Smooth muscle cell (in vitro differentiated cells): Measurements from ENCODE around the gene ERGIC1. TPM values are rescaled to one million over a fixed set of nuclear protein-coding genes. Genes with fewer than 3 reads are reported as not detected.
A peak's percentile ranks its signal among the peaks of the same experiment; 100 is the strongest.

Experiments
- DNase-seq: peaks from one replicate; lab custom pipeline; 2025; ENCODE audit not compliant: unreplicated experiment; lab: John Stamatoyannopoulos, UW
- H2AFZ ChIP-seq: fragments of 200-600 bp; sonication (generic); 2 replicates; pipeline ENCODE4 v1.6.0; 2016; ENCODE audit warnings: antibody characterized with exemption, low read depth, mild to moderate bottlenecking
- H3F3A ChIP-seq: fragments of 200-600 bp; sonication (generic); 2 replicates; pipeline ENCODE4 v1.6.0; 2017; ENCODE audit warnings: antibody characterized with exemption, low read depth
- H3K27ac ChIP-seq: fragments of 200-600 bp; sonication (generic); 2 replicates; pipeline ENCODE4 v1.5.1; 2016; ENCODE audit warnings: low read depth, mild to moderate bottlenecking
- H3K27me3 ChIP-seq: fragments of 200-600 bp; sonication (generic); 2 replicates; pipeline ENCODE4 v1.6.1; 2016; ENCODE audit warnings: low read depth, mild to moderate bottlenecking
- H3K36me3 ChIP-seq: fragments of 200-600 bp; sonication (generic); 2 replicates; pipeline ENCODE4 v1.5.1; 2016; ENCODE audit warnings: low read depth
- H3K4me1 ChIP-seq: fragments of 200-600 bp; sonication (generic); 2 replicates; pipeline ENCODE4 v1.5.1; 2016; ENCODE audit warnings: low read depth
- H3K4me2 ChIP-seq: fragments of 200-600 bp; sonication (generic); 2 replicates; pipeline ENCODE4 v1.6.0; 2016; ENCODE audit warnings: mild to moderate bottlenecking
- H3K4me3 ChIP-seq: fragments of 200-600 bp; sonication (generic); 2 replicates; pipeline ENCODE4 v1.5.1; 2016; ENCODE audit warnings: mild to moderate bottlenecking
- H3K79me2 ChIP-seq: fragments of 200-600 bp; sonication (generic); 2 replicates; pipeline ENCODE4 v1.6.0; 2016; ENCODE audit warnings: low read depth, mild to moderate bottlenecking
- H3K9ac ChIP-seq: fragments of 200-600 bp; sonication (generic); 2 replicates; pipeline ENCODE4 v1.6.0; 2016; ENCODE audit warnings: low read depth
- H3K9me3 ChIP-seq: fragments of 200-600 bp; sonication (generic); replicated peaks from 2 replicates; pipeline ENCODE4 v1.5.1; 2016; ENCODE audit warnings: low read depth
- H4K20me1 ChIP-seq: fragments of 200-600 bp; sonication (generic); 2 replicates; pipeline ENCODE4 v1.6.0; 2016; ENCODE audit warnings: low read depth
- WGBS: methylation state at CpG from one replicate; pipeline ENCODE4 v1.1.7; 2016; ENCODE audit warnings: low lambda C conversion rate; 5-methylcytosine and 5-hydroxymethylcytosine counted together
- polyA plus RNA-seq: library from polyadenylated mRNA; unstranded; fragments of >200 nt; fragmentation: Nextera tagmentation; extraction: Ambion mirVana; gene quantifications from 2 replicates; pipeline ENCODE4 v1.2.1, GENCODE V29; 2016
- total RNA-seq: library from RNA; depleted of rRNA; stranded (reverse); fragments of >200 nt; gene quantifications from 2 replicates; pipeline ENCODE4 v1.2.3, GENCODE V29; 2014
- TF ChIP-seq, protein P1 (sequence below): fragments of 200-600 bp; sonication (generic); IDR thresholded peaks from 2 replicates; pipeline ENCODE4 v1.5.1; 2017; ENCODE audit warnings: borderline replicate concordance, mild to moderate bottlenecking, antibody characterized with exemption; ENCODE audit not compliant: insufficient read depth, poor library complexity, severe bottlenecking

The ERGIC1 gene
- total and polyA plus RNA-seq, 2 experiments from 2014 or later = 38.2 to 140 TPM

GRCh38 chr5:172876578-172876977 is 42.5 kb downstream of the ERGIC1 start:
- peak overlapping the region; percentile 15 for H3K27ac ChIP-seq
- H3K36me3 ChIP-seq = no peaks in the 10 kb centered on the region
- peaks cover 12% of the 10 kb centered on the region for H3K4me1 ChIP-seq
- peaks cover 11% of the 10 kb centered on the region for H3F3A ChIP-seq
- H3K27me3 ChIP-seq = no peaks in the 10 kb centered on the region
- 98% methylated on average over 8 of the region's 8 CpGs for WGBS
- no peak overlapping the region for H3K4me2 ChIP-seq
- peaks cover 43% of the 10 kb centered on the region for H3K79me2 ChIP-seq
- H3K9ac ChIP-seq = no peak overlapping the region
- H3K4me3 ChIP-seq = no peak overlapping the region
- no peaks in the 10 kb centered on the region for H4K20me1 ChIP-seq
- DNase-seq = no peak
- H2AFZ ChIP-seq = no peak overlapping the region
- H3K9me3 ChIP-seq = no peaks in the 10 kb centered on the region
- TF ChIP-seq, protein P1, sequence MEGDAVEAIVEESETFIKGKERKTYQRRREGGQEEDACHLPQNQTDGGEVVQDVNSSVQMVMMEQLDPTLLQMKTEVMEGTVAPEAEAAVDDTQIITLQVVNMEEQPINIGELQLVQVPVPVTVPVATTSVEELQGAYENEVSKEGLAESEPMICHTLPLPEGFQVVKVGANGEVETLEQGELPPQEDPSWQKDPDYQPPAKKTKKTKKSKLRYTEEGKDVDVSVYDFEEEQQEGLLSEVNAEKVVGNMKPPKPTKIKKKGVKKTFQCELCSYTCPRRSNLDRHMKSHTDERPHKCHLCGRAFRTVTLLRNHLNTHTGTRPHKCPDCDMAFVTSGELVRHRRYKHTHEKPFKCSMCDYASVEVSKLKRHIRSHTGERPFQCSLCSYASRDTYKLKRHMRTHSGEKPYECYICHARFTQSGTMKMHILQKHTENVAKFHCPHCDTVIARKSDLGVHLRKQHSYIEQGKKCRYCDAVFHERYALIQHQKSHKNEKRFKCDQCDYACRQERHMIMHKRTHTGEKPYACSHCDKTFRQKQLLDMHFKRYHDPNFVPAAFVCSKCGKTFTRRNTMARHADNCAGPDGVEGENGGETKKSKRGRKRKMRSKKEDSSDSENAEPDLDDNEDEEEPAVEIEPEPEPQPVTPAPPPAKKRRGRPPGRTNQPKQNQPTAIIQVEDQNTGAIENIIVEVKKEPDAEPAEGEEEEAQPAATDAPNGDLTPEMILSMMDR = no peak

- no peaks in the 10 kb centered on the region for H3K9me3 ChIP-seq
- no peaks in the 10 kb centered on the region for H3K36me3 ChIP-seq
- DNase-seq = no peak
- H3K4me1 ChIP-seq = peaks cover 7% of the 10 kb centered on the region
- no peaks in the 10 kb centered on the region for H4K20me1 ChIP-seq
- H3K27ac ChIP-seq = peak overlapping the region; percentile 91
- H3K9ac ChIP-seq = peak overlapping the region; percentile 52
- peaks cover 43% of the 10 kb centered on the region for H3K79me2 ChIP-seq
- 79% methylated on average over 9 of the region's 9 CpGs for WGBS
- H2AFZ ChIP-seq = no peak overlapping the region
- TF ChIP-seq, protein P1 = no peak
- H3K4me2 ChIP-seq = peak overlapping the region; percentile 22
- H3K4me3 ChIP-seq = no peak overlapping the region
- H3K27me3 ChIP-seq = no peaks in the 10 kb centered on the region
- peaks cover 9% of the 10 kb centered on the region for H3F3A ChIP-seq
These were observed 43.6 kb downstream of the ERGIC1 start for GRCh38 chr5:172877466-172878260.

GRCh38 chr5:172878585-172878932 is 44.5 kb downstream of the ERGIC1 start:
- TF ChIP-seq, protein P1 = no peak
- Histone ChIP-seq H3K4me3 (no peak overlapping the region), H4K20me1 (no peaks in the 10 kb centered on the region), H3K9ac (peak overlapping the region; percentile 52), H3K79me2 (peaks cover 42% of the 10 kb centered on the region), H3F3A (peaks cover 9% of the 10 kb centered on the region), H3K9me3 (no peaks in the 10 kb centered on the region), H3K4me2 (peak overlapping the region; percentile 22), H3K27ac (peak overlapping the region; percentile 91), H3K36me3 (no peaks in the 10 kb centered on the region), H3K4me1 (peaks cover 4% of the 10 kb centered on the region), H3K27me3 (no peaks in the 10 kb centered on the region), H2AFZ (no peak overlapping the region)
- no peak for DNase-seq
- whole genome bisulfite sequencing = 79% methylated on average over 9 of the region's 9 CpGs
